Left forelimb (tissue), 1 donor: ENCODE measurements around the gene PHKB.
A peak's percentile ranks its signal among the peaks of the same experiment; 100 is the strongest.
"Not testable (repeated sequence)": the region's sequence is repeated elsewhere in the genome, so short reads cannot be mapped to it uniquely, and the experiment has no call there.

Source experiments
- DNase-seq: peaks from one replicate; pipeline ENCODE4 v3.0.0-alpha.2; 2018; ENCODE audit warnings: low spot score

PHKB gene

DNA sequence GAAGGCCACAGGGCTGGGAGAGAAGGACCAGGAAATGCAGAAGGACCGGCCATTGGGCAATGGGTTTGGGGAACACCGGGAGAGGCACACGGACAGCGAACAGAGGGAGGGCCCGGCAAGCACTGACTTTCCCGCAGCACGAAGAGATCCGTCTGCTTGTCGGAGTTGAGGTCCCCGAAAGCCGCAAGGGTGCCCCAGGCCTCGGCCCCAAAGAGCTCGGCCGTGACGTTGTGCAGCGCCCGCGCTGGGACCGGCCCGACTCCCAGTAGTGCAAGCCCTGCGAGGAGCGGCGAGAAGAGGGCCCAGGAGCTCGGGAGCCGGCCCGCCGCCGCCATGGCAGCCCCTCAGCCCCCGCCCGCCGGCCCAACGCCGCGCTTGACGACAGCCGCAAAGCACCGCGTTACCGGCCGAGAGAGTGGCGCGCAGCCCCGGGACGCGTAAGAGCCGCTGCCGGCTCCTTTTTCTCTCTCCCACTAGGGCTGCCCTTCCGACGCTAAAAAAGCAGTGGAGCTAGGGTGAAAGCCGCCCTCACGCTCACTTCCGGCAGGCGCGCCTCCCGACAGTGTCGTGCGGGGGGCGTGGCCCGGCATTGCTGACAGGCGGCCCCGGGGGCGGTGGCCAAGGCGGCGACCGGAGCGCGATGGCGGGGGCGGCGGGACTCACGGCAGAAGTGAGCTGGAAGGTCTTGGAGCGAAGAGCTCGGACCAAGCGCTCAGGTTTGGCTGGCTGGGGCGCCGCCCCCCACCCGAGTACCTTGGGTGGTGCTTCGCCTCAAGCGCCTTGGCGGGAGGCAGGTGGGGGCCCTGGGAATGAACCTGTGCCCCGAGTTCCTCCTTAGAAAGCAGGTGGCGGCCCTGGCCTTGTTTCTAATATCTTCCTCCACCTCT lies at the start of gene PHKB, which contains the start of gene ITFG1:
PHKB (plus strand) TSS at position 621 of the 887 bp plus-strand sequence; CDS start at position 641, 20 bp downstream.
ITFG1 (minus strand) TSS at position 353 of the 887 bp plus-strand sequence; CDS start at position 335, 18 bp downstream.
- DNase-seq = peak; percentile 93

DNA sequence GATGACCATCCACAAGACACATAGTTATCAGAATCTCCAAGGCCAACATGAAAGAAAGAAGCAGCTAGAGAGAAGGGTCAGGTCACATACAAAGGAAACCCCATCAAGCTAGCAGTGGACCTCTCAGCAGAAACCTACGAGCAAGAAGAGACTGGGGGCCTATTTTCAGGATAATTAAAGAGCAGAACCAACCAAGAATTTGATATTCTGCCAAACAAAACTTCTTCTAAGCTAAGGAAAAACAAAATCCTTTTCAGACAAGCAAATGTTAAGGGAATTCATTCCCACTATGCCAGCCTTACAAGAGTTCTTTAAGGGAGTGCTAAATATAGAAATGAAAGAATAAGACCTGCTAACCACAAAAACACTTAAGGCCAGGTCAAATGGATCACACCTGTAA lies 48.1 kb upstream of the PHKB start:
- DNase-seq = no peak

DNA sequence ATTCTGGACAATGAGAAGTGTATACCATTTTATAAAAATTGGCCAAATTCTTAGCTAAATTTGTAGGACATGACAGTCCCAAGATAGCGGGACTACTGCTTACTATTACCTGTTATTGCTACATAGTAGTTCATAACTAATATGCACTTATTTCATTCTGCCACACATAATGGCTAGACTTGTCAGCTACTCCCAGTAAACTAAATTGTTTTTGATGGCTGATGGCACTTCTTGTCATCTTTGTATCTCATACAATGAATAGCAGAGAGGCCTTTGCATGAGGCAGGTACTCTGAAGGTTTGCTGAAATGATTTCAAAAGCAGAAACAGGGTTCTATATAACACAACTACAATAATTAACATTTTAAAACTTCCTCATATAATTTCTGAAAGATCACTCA lies 44.3 kb upstream of the PHKB start:
- DNase-seq = no peak

DNA sequence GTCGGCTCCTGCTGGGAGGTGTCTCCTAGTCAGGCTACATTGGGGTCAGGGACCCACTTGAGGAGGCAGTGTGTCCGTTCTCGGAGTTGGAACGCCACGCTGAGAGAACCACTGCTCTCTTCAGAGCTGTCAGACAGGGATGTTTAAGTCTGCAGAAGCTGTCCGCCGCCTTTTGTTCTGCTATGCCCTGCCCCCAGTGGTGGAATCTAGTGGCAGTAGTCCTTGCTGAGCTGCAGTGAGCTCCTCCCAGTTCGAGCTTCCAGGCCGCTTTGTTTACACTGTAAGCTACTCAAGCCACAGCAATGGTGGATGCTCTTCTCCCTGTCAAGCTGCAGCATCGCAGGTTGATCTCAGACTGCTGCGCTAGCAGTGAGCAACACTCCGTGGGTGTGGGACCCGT lies 36.3 kb upstream of the PHKB start:
- no peak for DNase-seq

DNA sequence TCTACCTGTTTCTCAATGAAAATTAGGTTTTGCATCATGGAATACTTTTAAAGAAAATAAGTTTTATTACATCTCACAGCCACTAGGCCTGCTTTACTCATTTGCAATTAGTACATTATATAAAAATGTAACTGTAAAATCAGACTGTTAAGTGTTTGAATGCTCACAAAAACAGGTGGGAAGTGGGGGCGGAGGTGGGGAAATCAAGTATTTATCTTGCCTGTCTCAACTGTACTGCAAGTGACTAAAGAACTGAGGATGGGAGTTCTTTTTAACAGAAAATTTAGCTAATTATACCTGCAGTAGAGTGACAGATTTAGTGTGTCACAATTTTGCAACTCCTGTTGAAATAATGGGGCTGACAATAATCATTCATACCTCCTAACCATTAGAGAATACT lies 34.3 kb upstream of the PHKB start:
- DNase-seq = no peak

DNA sequence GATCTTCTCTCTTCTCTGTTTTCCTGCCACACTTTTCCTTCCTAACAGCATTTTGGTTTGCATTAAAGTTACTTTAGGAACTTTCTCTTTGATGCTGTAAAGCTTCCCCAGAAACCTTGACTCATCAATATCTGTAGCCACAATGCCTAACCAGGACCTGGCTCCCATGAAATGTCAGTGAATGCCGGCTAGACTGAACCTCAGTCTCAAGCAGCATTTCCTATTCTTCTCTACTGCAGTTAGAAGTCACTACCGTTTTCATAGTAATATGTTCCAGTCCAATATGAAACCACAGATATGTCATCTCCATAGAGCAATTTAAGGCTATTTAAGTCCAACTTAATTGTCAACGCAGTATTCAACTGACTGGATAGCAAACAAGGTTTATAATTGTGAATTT lies 29.2 kb upstream of the PHKB start:
- DNase-seq = no peak

DNA sequence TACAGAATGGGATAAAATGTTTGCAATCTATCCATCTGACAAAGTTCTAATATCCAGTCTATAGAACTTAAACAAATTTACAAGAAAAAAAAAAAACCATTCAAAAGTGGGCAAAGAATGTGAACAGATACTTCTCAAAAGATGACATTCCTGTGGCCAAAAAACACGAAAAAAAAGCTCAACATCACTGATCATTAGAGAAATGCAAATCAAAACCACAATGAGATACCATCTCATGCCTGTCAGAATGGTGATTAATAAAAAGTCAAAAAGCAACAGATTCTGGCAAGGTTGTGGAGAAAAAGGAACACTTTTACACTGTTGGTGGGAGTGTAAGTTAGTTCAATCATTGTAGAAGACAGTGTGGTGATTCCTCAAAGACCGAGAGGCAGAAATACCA lies 26.9 kb upstream of the PHKB start:
- not testable (repeated sequence) for DNase-seq

DNA sequence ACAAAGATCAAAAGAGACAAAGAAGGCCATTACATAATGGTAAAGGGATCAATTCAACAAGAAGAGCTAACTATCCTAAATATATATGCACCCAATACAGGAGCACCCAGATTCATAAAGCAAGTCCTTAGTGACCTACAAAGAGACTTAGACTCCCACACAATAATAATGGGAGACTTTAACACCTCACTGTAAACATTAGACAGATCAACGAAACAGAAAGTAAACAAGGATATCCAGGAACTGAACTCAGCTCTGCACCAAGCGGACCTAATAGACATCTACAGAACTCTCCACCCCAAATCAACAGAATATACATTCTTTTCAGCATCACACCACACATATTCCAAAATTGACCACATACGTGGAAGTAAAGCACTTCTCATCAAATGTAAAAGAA lies 21.1 kb upstream of the PHKB start:
- not testable (repeated sequence) for DNase-seq

DNA sequence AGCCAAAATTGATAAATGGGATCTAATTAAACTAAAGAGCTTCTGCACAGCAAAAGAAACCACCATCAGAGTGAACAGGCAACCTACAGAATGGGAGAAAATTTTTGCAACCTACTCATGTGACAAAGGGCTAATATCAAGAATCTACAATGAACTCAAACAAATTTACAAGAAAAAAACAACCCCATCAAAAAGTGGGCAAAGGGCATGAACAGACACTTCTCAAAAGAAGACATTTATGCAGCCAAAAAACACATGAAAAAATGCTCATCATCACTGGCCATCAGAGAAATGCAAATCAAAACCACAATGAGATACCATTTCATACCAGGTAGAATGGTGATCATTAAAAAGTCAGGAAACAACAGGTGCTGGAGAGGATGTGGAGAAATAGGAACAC lies 18.2 kb upstream of the PHKB start:
- not testable (repeated sequence) for DNase-seq

DNA sequence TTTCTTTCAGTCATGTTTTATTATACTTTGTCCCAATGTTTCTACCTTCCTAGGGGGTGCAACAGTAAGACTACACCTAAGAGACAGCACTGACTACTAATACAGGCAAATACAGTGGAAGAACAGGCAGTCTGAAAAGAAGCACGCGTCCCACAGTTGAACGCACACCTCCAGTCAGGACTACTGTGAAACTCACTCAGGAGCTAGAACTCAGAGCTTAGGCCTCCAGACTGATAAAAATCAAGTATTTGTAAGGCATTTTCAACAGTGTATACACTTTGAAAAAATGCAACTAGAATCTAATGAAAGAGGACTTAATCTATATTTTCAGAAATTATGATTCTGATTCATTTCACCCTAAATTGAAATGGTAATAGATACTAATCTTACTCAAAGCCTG lies 14.7 kb upstream of the PHKB start:
- no peak for DNase-seq

DNA sequence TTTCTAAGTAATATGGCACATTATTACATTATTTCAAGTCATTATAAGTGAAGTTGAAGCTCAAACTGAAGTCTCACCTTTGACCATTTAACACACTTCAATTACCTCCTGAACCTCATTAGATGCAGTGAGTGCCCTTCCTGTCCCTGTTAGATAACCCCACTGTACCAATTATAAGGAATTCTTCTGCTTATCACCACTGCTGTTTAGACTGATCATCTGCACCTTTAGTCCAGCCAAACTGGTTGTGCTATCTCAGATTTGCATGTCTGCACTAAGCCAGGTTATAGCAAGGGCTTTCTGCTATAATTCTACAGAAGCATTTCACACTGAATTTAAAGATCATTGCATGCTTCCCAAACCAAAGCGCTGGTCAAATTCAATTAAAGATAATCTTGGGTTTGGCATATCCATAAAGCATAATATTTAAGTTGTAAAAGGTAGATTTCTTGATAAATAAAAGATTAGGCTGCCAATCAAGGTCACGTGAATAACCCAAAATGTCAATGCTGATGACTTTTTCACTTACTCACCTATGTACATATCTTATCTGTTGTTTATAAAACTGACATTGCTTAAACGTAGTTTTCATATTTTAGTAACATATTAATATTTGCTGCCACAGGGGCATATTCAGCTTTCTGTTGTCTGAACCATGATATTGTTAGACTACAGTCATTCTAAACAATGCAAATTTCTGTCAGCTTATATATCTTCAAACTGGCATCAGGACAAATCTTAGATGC lies 12.1 kb upstream of the PHKB start:
- DNase-seq = no peak

DNA sequence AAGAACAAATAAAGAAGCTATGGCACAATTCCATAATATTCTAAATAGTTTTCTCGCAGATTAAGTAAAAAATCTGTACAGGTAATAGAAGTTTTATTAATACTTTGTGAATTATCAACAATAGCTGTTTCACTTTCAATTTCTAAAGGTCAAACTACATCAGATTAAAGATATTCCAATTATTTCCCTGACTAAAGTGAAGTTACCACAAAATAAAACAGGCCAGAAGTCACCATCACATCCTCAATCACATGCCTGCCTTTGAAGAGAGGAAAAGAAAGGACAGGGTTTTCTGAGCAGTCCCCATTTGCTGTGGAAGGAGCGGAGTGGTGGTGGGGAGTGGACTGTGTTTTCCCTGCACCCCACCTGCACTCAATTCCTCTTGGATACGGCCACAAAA lies 11.3 kb upstream of the PHKB start:
- no peak for DNase-seq

DNA sequence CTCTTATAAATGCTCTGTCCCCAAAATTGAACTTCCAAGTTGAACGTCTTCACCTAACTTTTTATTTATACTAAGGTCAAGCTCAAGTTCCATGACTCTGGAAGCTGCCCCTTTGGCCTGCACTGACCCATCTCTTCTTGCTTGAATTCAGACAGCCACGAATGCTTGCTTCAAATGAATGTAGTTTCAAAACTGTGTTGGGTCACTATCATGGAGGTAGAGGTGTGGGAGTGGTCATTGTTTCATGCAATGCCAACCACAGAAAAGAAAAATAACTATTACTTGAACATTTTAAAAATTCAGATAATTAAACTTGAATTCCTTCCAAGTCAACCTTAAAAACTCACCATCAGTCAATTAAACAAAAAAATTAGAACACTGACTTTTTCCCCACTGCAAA lies 2.8 kb upstream of the PHKB start:
- DNase-seq = no peak

DNA sequence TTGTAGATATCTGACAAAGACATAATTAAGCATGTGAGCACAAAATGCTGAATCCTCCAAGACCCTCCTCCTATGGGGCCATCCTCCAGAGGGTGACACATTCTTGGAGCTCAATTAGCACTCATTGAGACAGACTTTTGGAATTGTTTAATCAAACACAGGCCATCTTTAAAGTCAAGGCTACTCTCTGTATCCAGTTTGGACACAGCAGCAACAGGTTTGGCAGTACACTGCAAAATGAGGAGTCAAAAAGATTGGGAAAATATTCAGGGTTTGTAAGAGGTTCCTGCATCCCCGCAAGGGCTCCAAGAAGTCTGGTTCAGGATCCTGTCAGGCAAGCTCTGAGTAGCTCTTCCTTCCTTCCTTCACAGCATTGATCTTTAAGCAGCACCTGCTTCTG lies 1.5 kb upstream of the PHKB start:
- DNase-seq = no peak

DNA sequence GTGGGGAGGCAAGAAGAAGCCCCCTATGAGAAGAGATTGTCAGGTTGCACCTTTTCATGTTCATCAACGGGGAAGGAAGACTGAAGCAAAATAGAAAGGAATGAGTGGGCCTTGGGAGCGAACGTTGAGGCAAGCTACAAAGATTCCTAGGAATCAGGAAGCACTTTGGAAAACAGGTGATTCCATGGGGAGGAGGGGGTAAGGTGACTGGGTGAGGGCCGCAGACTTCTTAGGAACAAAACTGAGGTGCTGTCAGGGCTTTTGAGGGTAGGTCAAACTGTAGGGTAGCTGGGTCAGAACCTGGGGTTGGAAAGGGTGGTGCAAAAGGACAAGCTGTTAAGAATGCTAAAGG lies 796 bp upstream of the PHKB start:
- no peak for DNase-seq

DNA sequence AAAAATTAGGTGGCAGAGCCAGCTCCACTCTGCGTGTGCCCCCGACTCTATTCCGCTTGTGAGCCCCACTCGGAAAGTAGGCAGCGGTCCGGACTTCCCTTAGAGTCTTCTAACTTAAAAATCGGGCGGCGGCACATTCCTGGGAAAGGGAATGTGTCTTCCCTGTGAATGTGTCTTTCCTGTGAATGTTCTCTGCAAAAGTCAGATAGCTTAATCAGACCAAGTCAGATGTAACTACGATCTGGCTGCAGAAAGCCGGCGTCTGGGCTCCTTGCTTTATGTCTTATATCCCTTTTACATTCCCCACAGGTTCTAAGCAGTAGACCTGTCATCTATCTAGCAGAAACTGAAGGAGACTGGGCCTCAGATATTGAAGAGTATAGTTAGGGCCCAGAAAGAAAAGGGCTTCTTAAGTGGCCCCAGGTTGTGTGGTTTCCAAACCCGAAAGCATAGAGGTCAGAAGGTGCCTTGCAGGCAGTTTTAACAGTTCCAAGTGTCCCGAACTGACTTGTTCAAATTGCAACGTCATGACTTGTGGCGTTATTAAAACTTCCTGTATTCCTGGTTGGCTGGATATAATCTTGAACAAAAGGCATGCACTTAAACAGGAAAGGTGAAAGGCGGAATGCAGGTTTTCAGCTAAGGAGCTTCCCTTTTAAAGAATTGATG lies 601 bp downstream of the PHKB start:
- DNase-seq = no peak

DNA sequence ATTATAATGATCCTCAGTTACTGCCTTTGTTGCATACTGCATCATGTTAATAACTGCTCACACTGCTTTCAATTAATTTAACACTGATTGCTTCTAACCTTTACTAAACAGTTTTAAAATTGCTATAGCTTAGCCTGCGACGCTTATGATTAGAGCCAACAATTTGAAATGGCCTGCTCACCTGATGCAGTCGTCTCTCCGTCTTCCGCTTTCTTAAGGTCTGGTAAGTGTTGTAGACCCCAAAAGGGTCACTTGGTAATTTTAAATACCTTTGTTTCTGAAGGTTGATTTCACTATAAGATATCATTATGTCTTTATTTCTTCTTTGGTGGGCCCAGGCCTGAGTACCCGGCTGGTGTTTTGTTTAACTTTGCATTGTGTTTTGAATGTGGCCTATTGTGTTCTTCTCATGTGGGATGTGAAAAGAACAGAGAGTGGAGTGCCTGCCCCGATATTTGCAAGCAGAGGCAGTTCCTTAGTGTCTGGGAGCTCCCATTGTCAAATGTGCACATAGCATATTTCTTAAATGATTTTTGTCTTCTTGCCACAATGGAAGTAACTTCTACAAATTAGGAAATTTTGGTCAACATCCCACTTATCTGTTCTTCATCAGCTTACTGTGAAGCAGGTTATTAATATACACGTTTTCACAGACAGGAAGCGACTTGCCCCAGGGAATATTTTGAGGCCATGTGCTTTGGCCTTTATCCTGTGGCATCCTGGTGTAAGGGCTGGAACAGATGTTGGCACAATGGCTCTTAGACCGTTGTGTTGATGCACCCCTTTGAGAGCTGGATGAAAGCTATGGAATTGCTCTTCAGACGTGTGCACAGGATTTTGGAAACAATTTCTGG lies 2.9 kb downstream of the PHKB start:
- no peak for DNase-seq

DNA sequence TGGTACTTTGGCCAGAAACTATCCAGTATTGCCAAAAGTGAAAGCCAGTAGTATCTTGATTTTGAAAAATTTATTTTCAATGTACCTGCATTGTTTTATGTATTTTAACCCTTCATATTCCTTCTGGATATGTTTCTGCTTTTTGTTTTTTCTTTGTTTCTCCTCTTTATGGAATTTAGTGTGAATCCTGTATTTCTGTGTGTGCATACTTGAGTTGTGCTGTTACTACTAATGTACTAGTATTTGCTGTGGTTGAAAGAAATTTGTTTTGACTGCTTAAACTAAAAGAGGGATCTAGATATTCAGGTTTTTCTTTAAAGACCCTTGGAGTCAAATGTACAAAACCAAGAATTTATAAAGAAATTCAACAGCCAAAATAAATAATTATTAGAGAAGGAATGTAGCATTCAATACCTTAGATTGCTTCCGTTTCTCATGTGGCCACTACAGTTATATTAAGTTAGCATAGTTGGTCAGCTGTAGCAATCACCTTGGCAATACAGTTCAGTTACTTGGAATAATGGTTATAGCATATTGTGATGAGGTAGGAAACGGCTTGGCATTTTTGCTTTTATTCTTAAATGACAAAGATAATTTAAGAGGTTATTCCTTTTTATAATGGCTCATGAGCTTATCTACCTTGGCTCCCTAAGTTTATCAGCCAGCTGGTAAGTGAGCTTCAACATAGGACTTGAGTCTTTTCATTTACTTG lies 4.9 kb downstream of the PHKB start:
- no peak for DNase-seq

DNA sequence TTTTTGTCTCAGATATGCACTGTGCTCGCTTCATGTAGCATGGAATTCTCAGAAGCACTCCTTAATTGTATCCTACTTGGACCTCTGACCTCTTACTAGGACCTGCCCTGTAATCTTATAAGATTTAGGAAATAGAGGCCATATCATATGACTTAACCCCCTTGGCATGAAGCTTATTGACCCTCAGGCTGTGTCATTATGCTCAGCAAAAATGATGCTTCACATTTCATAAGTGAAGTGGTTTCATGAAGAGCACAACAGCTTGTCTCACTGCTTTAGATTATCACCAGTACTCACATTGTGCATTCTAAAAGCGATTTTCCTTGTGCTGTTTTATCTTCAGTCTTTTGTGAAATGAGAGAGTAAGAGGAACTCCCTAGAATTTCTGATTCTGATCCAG lies 6.4 kb downstream of the PHKB start:
- DNase-seq = no peak

DNA sequence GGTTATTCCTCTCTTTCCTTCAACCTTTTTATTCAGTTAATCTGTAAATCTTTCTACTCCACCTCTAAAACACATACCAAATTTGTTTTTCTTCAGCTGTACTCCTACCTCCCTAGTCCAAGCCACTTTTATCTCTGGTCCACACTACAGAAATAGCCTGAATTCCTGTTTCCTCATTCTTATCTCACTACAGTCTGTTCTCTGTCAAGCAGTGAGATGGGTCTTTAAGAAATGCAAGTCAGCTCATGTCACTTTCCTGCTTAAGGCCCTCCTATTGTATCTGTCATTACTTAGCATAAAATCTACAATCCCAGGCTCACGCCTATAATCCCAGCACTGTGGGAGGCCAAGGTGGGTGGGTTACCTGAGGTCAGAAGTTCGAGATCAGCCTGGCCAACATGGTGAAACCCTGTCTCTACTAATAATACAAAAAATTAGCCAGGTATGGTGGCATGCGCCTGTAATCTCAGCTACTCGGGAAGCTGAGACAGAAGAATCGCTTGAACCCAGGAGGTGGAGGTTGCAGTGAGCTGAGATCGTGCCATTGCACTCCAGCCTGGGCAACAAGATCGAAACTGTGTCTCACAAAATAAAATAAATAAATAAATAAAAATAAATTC lies 7.0 kb downstream of the PHKB start:
- not testable (repeated sequence) for DNase-seq

DNA sequence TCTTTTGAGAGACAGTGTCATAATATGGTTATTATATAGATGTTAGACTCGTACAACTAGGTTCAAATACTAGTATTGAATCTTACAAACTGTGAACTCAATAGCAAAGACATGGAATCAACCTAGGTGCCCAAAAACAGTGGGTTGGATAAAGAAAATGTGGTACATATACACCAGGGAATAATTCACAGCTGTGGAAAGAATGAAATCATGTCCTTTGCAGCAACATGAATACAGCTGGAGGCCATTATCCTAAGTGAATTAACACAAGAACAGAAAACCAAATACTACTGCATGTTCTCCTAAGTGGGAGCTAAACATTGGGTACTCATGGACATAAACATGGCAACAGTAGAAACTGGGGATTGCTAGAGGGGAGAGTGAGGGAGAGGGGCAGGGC lies 8.1 kb downstream of the PHKB start:
- DNase-seq = no peak
